ENCODE measurements around the gene MTG1. TPM values are rescaled to one million over a fixed set of nuclear protein-coding genes. Genes with fewer than 3 reads are reported as not detected.

Gene MTG1
- total and polyA plus RNA-seq, 10 of the 15 experiments (the other 5 are each of a cell fraction or from before 2014, with no cell fraction given): 6.2 to 104 (median 62.5) TPM

- DNase-seq (ENCODE audit: low read depth, low spot score) (no peak), ATAC-seq (no peak), FAIRE-seq (no peak)
- ChIA-PET CTCF (no interaction called here), SMC1A (ENCODE audit: uncharacterized antibody, unreplicated experiment) (interaction anchor here (0.6 kb wide), 1 partner anchor 14 kb away, joined by 3 read pairs; no protein-coding TSS in a partner anchor), POLR2A (no interaction called here), RAD21 (ENCODE audit: unreplicated experiment) (no interaction called here)
- no peaks in the 10 kb centered on the region for H4K20me1 ChIP-seq (ENCODE audit: control insufficient read depth, insufficient read depth)
- H3K27ac ChIP-seq (ENCODE audit: control insufficient read depth, insufficient read depth): no peak overlapping the region
- no peak overlapping the region for H3K4me3 ChIP-seq
- BruUV-seq (replicated peaks): no TSS peak
- TF ChIP-seq RAD51 (IDR thresholded peaks at IDR 0.05) (no peak), ZBTB11 (CRISPR knock-in tag; IDR thresholded peaks at IDR 0.05) (no peak), JUND (IDR thresholded peaks at IDR 0.05; ENCODE audit: low read depth, low read length) (no peak), FOXM1 (IDR thresholded peaks at IDR 0.05; ENCODE audit: low read depth, low read length) (no peak), ESRRA (IDR thresholded peaks at IDR 0.05; ENCODE audit: low read length) (no peak), CBX5 (IDR thresholded peaks at IDR 0.05; ENCODE audit: low read depth) (no peak), SP1 (IDR thresholded peaks at IDR 0.05; ENCODE audit: low read depth, low read length) (no peak), SREBF2 (IDR thresholded peaks at IDR 0.05; ENCODE audit: low read length) (no peak), EGR1 (IDR thresholded peaks at IDR 0.05; ENCODE audit: borderline replicate concordance in 1 of 2, low read depth in 2 of 2, low read length in 2 of 2) (no peak), PBX3 (IDR thresholded peaks at IDR 0.05; ENCODE audit: insufficient replicate concordance, low read depth, low read length) (no peak)
- TF ChIP-seq, protein P1, sequence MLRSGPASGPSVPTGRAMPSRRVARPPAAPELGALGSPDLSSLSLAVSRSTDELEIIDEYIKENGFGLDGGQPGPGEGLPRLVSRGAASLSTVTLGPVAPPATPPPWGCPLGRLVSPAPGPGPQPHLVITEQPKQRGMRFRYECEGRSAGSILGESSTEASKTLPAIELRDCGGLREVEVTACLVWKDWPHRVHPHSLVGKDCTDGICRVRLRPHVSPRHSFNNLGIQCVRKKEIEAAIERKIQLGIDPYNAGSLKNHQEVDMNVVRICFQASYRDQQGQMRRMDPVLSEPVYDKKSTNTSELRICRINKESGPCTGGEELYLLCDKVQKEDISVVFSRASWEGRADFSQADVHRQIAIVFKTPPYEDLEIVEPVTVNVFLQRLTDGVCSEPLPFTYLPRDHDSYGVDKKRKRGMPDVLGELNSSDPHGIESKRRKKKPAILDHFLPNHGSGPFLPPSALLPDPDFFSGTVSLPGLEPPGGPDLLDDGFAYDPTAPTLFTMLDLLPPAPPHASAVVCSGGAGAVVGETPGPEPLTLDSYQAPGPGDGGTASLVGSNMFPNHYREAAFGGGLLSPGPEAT (IDR thresholded peaks at IDR 0.05; ENCODE audit: low read depth): no peak
- H2AFZ ChIP-seq (ENCODE audit: control insufficient read depth, low read depth, low read length): no peak overlapping the region
- 44% methylated on average over 10 of the region's 10 CpGs for WGBS (ENCODE audit: insufficient coverage, insufficient replicate concordance, low lambda C conversion rate, missing lambda C conversion rate)
- no peak overlapping the region for H3K9ac ChIP-seq (ENCODE audit: control insufficient read depth, insufficient read depth, low read length)
- no peaks in the 10 kb centered on the region for H3K27me3 ChIP-seq (replicated peaks in 1 of 2; ENCODE audit: control insufficient read depth in 2 of 2, insufficient read depth in 2 of 2, low read length in 1 of 2)
- no peaks in the 10 kb centered on the region for H3K4me1 ChIP-seq (ENCODE audit: control insufficient read depth, insufficient read depth, low read length)
- H3K9me3 ChIP-seq (replicated peaks; ENCODE audit: control insufficient read depth, insufficient read depth, low read length): no peaks in the 10 kb centered on the region; the same call in 2 of the 3 replicates
- no peaks in the 10 kb centered on the region for H3K79me2 ChIP-seq (ENCODE audit: control insufficient read depth, insufficient read depth, low read length)
- in situ Hi-C loops (cut with MboI): no loop called here
- no peaks in the 10 kb centered on the region for H3K36me3 ChIP-seq (ENCODE audit: control insufficient read depth in 2 of 2, insufficient read depth in 2 of 2, low read length in 1 of 2)
- intact Hi-C loops (cut with micrococcal nuclease; ENCODE audit: unreplicated experiment): no loop called here
- H3K4me2 ChIP-seq (ENCODE audit: control insufficient read depth, insufficient read depth): no peak overlapping the region
Measured at GRCh38 chr10:133462512-133463305, 68.8 kb downstream of the MTG1 start.
